Lung (tissue), 12 donors: Measurements from ENCODE around the gene CACNG3. TPM values are rescaled to one million over a fixed set of nuclear protein-coding genes. Genes with fewer than 3 reads are reported as not detected.

ENCODE experiments used
- ATAC-seq: fragments of 200-7000 bp; cut with Tn5 transposase; one replicate; pipeline ENCODE4 v1.9.1; 2020; ENCODE audit warnings: moderate number of reproducible peaks; ENCODE audit not compliant: insufficient read depth, low FRiP score
- DNase-seq, 3 donors: peaks; one replicate each; pipeline ENCODE4 v3.0.0-alpha.2; 2013 to 2017
- H3K27ac ChIP-seq, 2 donors: one replicate each; pipeline ENCODE4 v1.5.1; 2013; ENCODE audit warnings: mild to moderate bottlenecking in 2 of 2, moderate library complexity in 2 of 2, control low read depth in 1 of 2, inconsistent platforms in 1 of 2, low read depth in 1 of 2, low read length in 1 of 2
- H3K27me3 ChIP-seq, 3 donors: one replicate each; pipeline ENCODE4 v1.5.1; 2013; ENCODE audit warnings: low read length in 2 of 3; ENCODE audit not compliant: control insufficient read depth in 3 of 3, insufficient read depth in 3 of 3
- H3K36me3 ChIP-seq, 4 donors: one replicate each; pipeline ENCODE4 v1.5.1; 2013; ENCODE audit warnings: low read length in 4 of 4, mild to moderate bottlenecking in 1 of 4, moderate library complexity in 1 of 4; ENCODE audit not compliant: control insufficient read depth in 4 of 4, insufficient read depth in 4 of 4
- H3K4me1 ChIP-seq, 5 donors: one replicate each; pipeline ENCODE4 v1.5.1; 2013; ENCODE audit warnings: low read length in 5 of 5, mild to moderate bottlenecking in 2 of 5, moderate library complexity in 1 of 5; ENCODE audit not compliant: control insufficient read depth in 5 of 5, insufficient read depth in 5 of 5
- H3K4me3 ChIP-seq: one replicate; pipeline ENCODE4 v1.5.1; 2013; ENCODE audit warnings: mild to moderate bottlenecking, control low read depth, moderate library complexity
- H3K9ac ChIP-seq, 2 donors: one replicate each; pipeline ENCODE4 v1.5.1; 2013; ENCODE audit warnings: low read length in 2 of 2, control low read depth in 1 of 2; ENCODE audit not compliant: insufficient read depth in 1 of 2
- H3K9me3 ChIP-seq, 4 donors: one replicate each; pipeline ENCODE4 v1.5.1; 2013; ENCODE audit warnings: low read length in 3 of 4, mild to moderate bottlenecking in 1 of 4, moderate library complexity in 1 of 4; ENCODE audit not compliant: control insufficient read depth in 4 of 4, insufficient read depth in 3 of 4
- CTCF ChIP-seq: IDR thresholded peaks from 2 replicates; pipeline ENCODE4 v1.5.1; 2012; ENCODE audit warnings: mild to moderate bottlenecking; ENCODE audit errors: control extremely low read depth, extremely low read depth
- WGBS, 2 donors: extraction: QIAGEN DNeasy Blood & Tissue Kit; methylation state at CpG; one replicate each; pipeline ENCODE4 v1.1.7; 2013; 5-methylcytosine and 5-hydroxymethylcytosine counted together
- polyA plus RNA-seq, 2 donors: library from polyadenylated mRNA; stranded (reverse); fragments of 200-250 nt; gene quantifications; one replicate each; pipeline ENCODE4 v1.2.1, GENCODE V29; 2013
- total RNA-seq, 2 donors: library from RNA; depleted of rRNA in 1 of 2; stranded (reverse); fragments of >200 nt in 1 of 2; gene quantifications; one replicate each; pipeline ENCODE4 v1.2.1, GENCODE V29; 2014 to 2021
- donor health status: control.
- donor health status: control.
- donor health status: Bipolar disorder and iron deficiency.
- donor health status: healthy.
- donor health status: DM: yes; HTN: yes; CAD: no.

CACNG3 gene
- total and polyA plus RNA-seq, 4 donors: not detected

DNA sequence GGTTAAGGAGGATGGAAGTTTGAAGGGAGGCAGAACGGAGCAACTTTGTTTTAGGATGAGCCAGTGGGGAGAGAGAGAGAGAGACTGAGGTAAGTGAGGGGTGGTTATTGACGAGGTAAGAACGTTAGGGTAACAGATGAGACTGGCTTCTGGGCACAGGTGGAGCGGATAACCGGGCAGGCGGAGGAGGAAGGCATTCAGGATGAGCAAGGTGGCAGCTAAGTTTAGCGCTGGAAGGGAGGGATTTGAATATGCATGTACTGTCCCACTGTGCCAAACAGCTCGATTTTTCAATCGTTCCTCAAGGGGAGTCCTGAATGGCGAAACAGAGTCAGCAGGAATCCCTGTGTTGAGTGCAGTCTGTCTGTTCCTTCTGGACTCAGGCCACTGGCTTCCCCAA lies 35.8 kb downstream of the CACNG3 start:
- peaks cover 0 to 3% (median 0%) of the 10 kb centered on the region in 4 donors for H3K9me3 ChIP-seq
- ATAC-seq (no peak), DNase-seq (no peak)
- WGBS, 2 donors: 51 to 57% methylated on average over 10 of the region's 10 CpGs
- H3K27ac ChIP-seq: no peak overlapping the region
- no peaks in the 10 kb centered on the region for H3K36me3 ChIP-seq
- no peak overlapping the region for H3K4me3 ChIP-seq
- peaks cover 0 to 7% (median 3%) of the 10 kb centered on the region in 3 donors for H3K27me3 ChIP-seq
- peaks cover 0 to 5% (median 0%) of the 10 kb centered on the region in 5 donors for H3K4me1 ChIP-seq
- no peak overlapping the region for H3K9ac ChIP-seq
- TF ChIP-seq CTCF: no peak

- TF ChIP-seq CTCF: no peak
- 76 to 80% methylated on average over 7 of the region's 7 CpGs for WGBS, 2 donors
- no peak for ATAC-seq
- Histone ChIP-seq H3K4me3 (no peak overlapping the region), H3K27me3 (peaks cover 0 to 7% (median 3%) of the 10 kb centered on the region in 3 donors), H3K27ac (no peak overlapping the region), H3K9ac (no peak overlapping the region), H3K36me3 (no peaks in the 10 kb centered on the region), H3K9me3 (peaks cover 0 to 3% (median 0%) of the 10 kb centered on the region in 4 donors), H3K4me1 (peaks cover 0 to 5% (median 0%) of the 10 kb centered on the region in 5 donors)
- DNase-seq: no peak
Measured at GRCh38 chr16:24294131-24294530, 38.0 kb downstream of the CACNG3 start.

GRCh38 chr16:24297375-24297774 lies 41.2 kb downstream of the CACNG3 start:
- DNase-seq (peak in 1 of 3 donors; percentile 24), ATAC-seq (no peak)
- Histone ChIP-seq H3K9me3 (peaks cover 0 to 3% (median 0%) of the 10 kb centered on the region in 4 donors), H3K9ac (no peak overlapping the region), H3K4me3 (no peak overlapping the region), H3K4me1 (no peaks in the 10 kb centered on the region), H3K27me3 (peaks cover 0 to 3% (median 3%) of the 10 kb centered on the region in 3 donors), H3K27ac (no peak overlapping the region), H3K36me3 (no peaks in the 10 kb centered on the region)
- WGBS, 2 donors: 57 to 73% methylated on average over 3 of the region's 3 CpGs
- TF ChIP-seq CTCF: no peak
